Body of pancreas (tissue), 4 donors: ENCODE data around the gene POR. TPM values are rescaled to one million over a fixed set of nuclear protein-coding genes. Genes with fewer than 3 reads are reported as not detected.

Experiments
- ATAC-seq: fragments of 150-250 bp; one replicate; pipeline ENCODE4 v1.9.1; 2016
- DNase-seq, 4 donors: peaks; one replicate each; pipeline ENCODE4 v3.0.0-alpha.2; 2019
- H3K27ac ChIP-seq, 4 donors: fragments of 200-600 bp; sonication (generic); 1 replicate in 3 of 4; 2 replicates in 1 of 4; pipeline versions ENCODE4 v1.5.1 to v1.6.1; 2016 to 2019; ENCODE audit warnings: mild to moderate bottlenecking in 1 of 4, mixed read lengths in 1 of 4, moderate library complexity in 1 of 4
- H3K27me3 ChIP-seq, 2 donors: fragments of 200-600 bp; sonication (generic); one replicate each; pipeline ENCODE4 v1.6.0; 2016; ENCODE audit warnings: mild to moderate bottlenecking in 1 of 2
- H3K36me3 ChIP-seq, 2 donors: fragments of 200-600 bp; sonication (generic); replicated peaks in 1 of 2; 2 replicates each; pipeline ENCODE4 v1.5.1; 2016; ENCODE audit warnings: low read depth in 2 of 2; ENCODE audit not compliant: insufficient read depth in 1 of 2
- H3K4me1 ChIP-seq: fragments of 200-600 bp; sonication (generic); one replicate; pipeline ENCODE4 v1.6.0; 2016
- H3K4me3 ChIP-seq, 2 donors: fragments of 200-600 bp; sonication (generic); 1 replicate in 1 of 2; 2 replicates in 1 of 2; pipeline ENCODE4 v1.5.1; 2016 to 2019
- H3K9me3 ChIP-seq, 3 donors: fragments of 200-600 bp; sonication (generic); 1 replicate in 2 of 3; 2 replicates in 1 of 3; pipeline ENCODE4 v1.5.1; 2016
- CTCF ChIP-seq, 7 experiments: fragments of 450-650 bp in 4 of 7; fragments of 200-600 bp in 3 of 7; sonication (generic) in 3 of 7; IDR thresholded peaks; one replicate each; pipeline ENCODE4 v1.5.1; 2016 to 2019; ENCODE audit warnings: antibody characterized with exemption in 7 of 7
- POLR2A ChIP-seq, 3 donors: fragments of 450-650 bp; IDR thresholded peaks; one replicate each; pipeline ENCODE4 v1.6.1; 2016; ENCODE audit warnings: antibody characterized with exemption in 3 of 3, mild to moderate bottlenecking in 2 of 3
- WGBS, 2 donors: methylation state at CpG; one replicate each; pipeline ENCODE4 v1.1.5; 2017; 5-methylcytosine and 5-hydroxymethylcytosine counted together
- intact Hi-C: fragments of 100-400 bp; cut with DNase I; formaldehyde crosslinking; loops from one replicate; pipeline ENCODE4 v1.15.1; 2023
- total RNA-seq, 2 donors: library from RNA; depleted of rRNA; stranded (reverse); fragments of >200 nt; gene quantifications; one replicate each; pipeline ENCODE4 v1.1.0, GENCODE V29; 2016

The POR gene
- total RNA-seq, 2 donors from 2014 or later: 54.2 to 118 TPM

- Histone ChIP-seq H3K36me3 (no peaks in the 10 kb centered on the region), H3K9me3 (no peaks in the 10 kb centered on the region), H3K4me3 (no peak overlapping the region), H3K27me3 (no peaks in the 10 kb centered on the region), H3K27ac (no peak overlapping the region), H3K4me1 (peaks cover 33% of the 10 kb centered on the region)
- no peak for ATAC-seq
- WGBS, 2 donors: 89% methylated on average over 4 of the region's 4 CpGs
- TF ChIP-seq CTCF (IDR thresholded peaks at IDR 0.05) (no peak), POLR2A (IDR thresholded peaks at IDR 0.05) (no peak)
- no peak for DNase-seq
- intact Hi-C loops: no loop called here
Observed at GRCh38 chr7:75996476-75996875, 81.5 kb downstream of the POR start.

GRCh38 chr7:75998038-75998437 lies 83.1 kb downstream of the POR start:
- no peaks in the 10 kb centered on the region for H3K9me3 ChIP-seq
- intact Hi-C loops: no loop called here
- no peaks in the 10 kb centered on the region for H3K36me3 ChIP-seq
- H3K4me3 ChIP-seq: no peak overlapping the region
- DNase-seq (no peak), ATAC-seq (no peak)
- H3K4me1 ChIP-seq: peaks cover 18% of the 10 kb centered on the region
- TF ChIP-seq POLR2A (IDR thresholded peaks at IDR 0.05): no peak
- TF ChIP-seq CTCF (IDR thresholded peaks at IDR 0.05): no peak
- 100% methylated on average over 1 of the region's 1 CpG for WGBS, 2 donors
- no peak overlapping the region for H3K27ac ChIP-seq
- H3K27me3 ChIP-seq: no peaks in the 10 kb centered on the region

GRCh38 chr7:76000566-76000965 lies 85.6 kb downstream of the POR start:
- no peak for DNase-seq
- no peak for TF ChIP-seq POLR2A (IDR thresholded peaks at IDR 0.05)
- Histone ChIP-seq H3K27ac (no peak overlapping the region), H3K4me1 (peaks cover under 1% of the 10 kb centered on the region), H3K36me3 (peaks cover 0 to 5% of the 10 kb centered on the region in 2 donors), H3K27me3 (no peaks in the 10 kb centered on the region), H3K9me3 (no peaks in the 10 kb centered on the region), H3K4me3 (no peak overlapping the region)
- no peak for ATAC-seq
- intact Hi-C loops: no loop called here
- WGBS, 2 donors: 92 to 98% methylated on average over 7 to 8 of the region's 11 CpGs

GRCh38 chr7:76002139-76002538 lies 87.2 kb downstream of the POR start:
- no peaks in the 10 kb centered on the region for H3K9me3 ChIP-seq
- H3K27me3 ChIP-seq: no peaks in the 10 kb centered on the region
- H3K4me3 ChIP-seq: no peak overlapping the region
- ATAC-seq (no peak), DNase-seq (no peak)
- intact Hi-C loops: no loop called here
- TF ChIP-seq CTCF (IDR thresholded peaks at IDR 0.05): no peak
- peaks cover 0 to 5% of the 10 kb centered on the region in 2 donors for H3K36me3 ChIP-seq
- H3K27ac ChIP-seq: no peak overlapping the region
- no peaks in the 10 kb centered on the region for H3K4me1 ChIP-seq
- 63 to 80% methylated on average over 5 to 6 of the region's 6 CpGs for WGBS, 2 donors

GRCh38 chr7:76002822-76003221 lies 87.9 kb downstream of the POR start:
- intact Hi-C loops: no loop called here
- no peaks in the 10 kb centered on the region for H3K4me1 ChIP-seq
- peaks cover 0 to 5% of the 10 kb centered on the region in 2 donors for H3K36me3 ChIP-seq
- 92 to 100% methylated on average over 3 of the region's 3 CpGs for WGBS, 2 donors
- H3K27ac ChIP-seq: no peak overlapping the region
- no peak for ATAC-seq
- no peak overlapping the region for H3K4me3 ChIP-seq
- no peaks in the 10 kb centered on the region for H3K9me3 ChIP-seq
- DNase-seq: no peak
- no peaks in the 10 kb centered on the region for H3K27me3 ChIP-seq
- TF ChIP-seq POLR2A (IDR thresholded peaks at IDR 0.05) (no peak), CTCF (IDR thresholded peaks at IDR 0.05) (no peak)
